Spleen (tissue), 11 donors: Measurements from ENCODE around the gene GALNT18. TPM values are rescaled to one million over a fixed set of nuclear protein-coding genes. Genes with fewer than 3 reads are reported as not detected.

Experiments used
- DNase-seq: peaks from one replicate; pipeline ENCODE4 v3.0.0-alpha.2; 2020
- H3K27ac ChIP-seq, 8 donors: fragments of 200-600 bp; sonication (generic) in 7 of 8; 1 replicate in 4 of 8; 2 replicates in 4 of 8; pipeline versions ENCODE4 v1.5.0 to v1.8.0; 2016 to 2021; ENCODE audit warnings: inconsistent platforms in 4 of 8, mild to moderate bottlenecking in 4 of 8, moderate library complexity in 1 of 8
- H3K27me3 ChIP-seq, 7 donors: fragments of 200-600 bp; sonication (generic) in 6 of 7; replicated peaks in 1 of 7; 1 replicate in 4 of 7; 2 replicates in 3 of 7; pipeline versions ENCODE4 v1.5.0 to v1.8.0; 2016 to 2021; ENCODE audit warnings: inconsistent platforms in 3 of 7, mild to moderate bottlenecking in 1 of 7
- H3K36me3 ChIP-seq, 6 donors: fragments of 200-600 bp; sonication (generic) in 5 of 6; 1 replicate in 4 of 6; 2 replicates in 2 of 6; pipeline versions ENCODE4 v1.5.0 to v1.8.0; 2016 to 2021; ENCODE audit warnings: inconsistent platforms in 2 of 6
- H3K4me1 ChIP-seq, 6 donors: fragments of 200-600 bp; sonication (generic) in 5 of 6; 1 replicate in 3 of 6; 2 replicates in 3 of 6; pipeline versions ENCODE4 v1.5.0 to v1.8.0; 2016 to 2021; ENCODE audit warnings: inconsistent platforms in 3 of 6
- H3K4me3 ChIP-seq, 8 donors: fragments of 200-600 bp; sonication (generic) in 7 of 8; 1 replicate in 4 of 8; 2 replicates in 4 of 8; pipeline versions ENCODE4 v1.5.0 to v1.8.0; 2016 to 2021; ENCODE audit warnings: inconsistent platforms in 4 of 8, mild to moderate bottlenecking in 4 of 8, moderate library complexity in 2 of 8
- H3K9me3 ChIP-seq, 8 donors: fragments of 200-600 bp; sonication (generic) in 7 of 8; 1 replicate in 4 of 8; 2 replicates in 4 of 8; pipeline versions ENCODE4 v1.5.0 to v1.8.0; 2016 to 2021; ENCODE audit warnings: inconsistent platforms in 4 of 8
- POLR2A ChIP-seq, 3 donors: fragments of 450-650 bp; IDR thresholded peaks; one replicate each; pipeline ENCODE4 v1.5.1; 2017; ENCODE audit warnings: antibody characterized with exemption in 3 of 3, mild to moderate bottlenecking in 1 of 3
- POLR2AphosphoS5 ChIP-seq, 3 donors: sonication (generic); formaldehyde crosslinking; IDR thresholded peaks; one replicate each; pipeline ENCODE4 v1.5.1; 2017; ENCODE audit warnings: antibody characterized with exemption in 3 of 3
- WGBS, 5 donors: extraction: QIAGEN DNeasy Blood & Tissue Kit in 3 of 5; methylation state at CpG; one replicate each; pipeline versions ENCODE4 v1.1.5 to v1.1.7; 2013 to 2018; 5-methylcytosine and 5-hydroxymethylcytosine counted together
- intact Hi-C: fragments of 100-400 bp; cut with DNase I; formaldehyde crosslinking; loops from one replicate; pipeline ENCODE4 v1.15.0; 2023; ENCODE audit warnings: low total_unique reads
- polyA plus RNA-seq, 3 donors: library from polyadenylated mRNA; stranded (reverse); fragments of 200-250 nt; gene quantifications; one replicate each; pipeline ENCODE4 v1.2.1, GENCODE V29; 2013
- total RNA-seq, 7 donors: library from RNA; depleted of rRNA in 3 of 7; stranded (reverse); fragments of >200 nt in 3 of 7; fragmentation: NEBNext Ultra II Directional in 4 of 7; extraction: Animal tissue kit (Norgen Biotek cat#: 25700) in 4 of 7; gene quantifications; one replicate each; pipeline versions ENCODE4 v1.1.0 to v1.2.1, GENCODE V29; 2016 to 2021
- TF ChIP-seq, protein P1 (sequence below), 11 experiments: fragments of 200-600 bp in 7 of 11; fragments of 450-650 bp in 4 of 11; sonication (generic) in 4 of 11; IDR thresholded peaks in 8 of 11; conservative IDR thresholded peaks in 3 of 11; 1 replicate in 7 of 11; 2 replicates in 4 of 11; pipeline versions ENCODE4 v1.4.0 to v1.8.0; 2016 to 2021; ENCODE audit warnings: antibody characterized with exemption in 11 of 11, inconsistent platforms in 4 of 11, mild to moderate bottlenecking in 1 of 11
- donor health status: healthy with polysubstance abuse.
- donor health status: DM: no; HTN: no; CAD: no; lungs with moderate emphysema.
- donor health status: DM: no; HTN: no; CAD: no.
- donor health status: Bipolar disorder and iron deficiency.
- donor health status: healthy.
- donor health status: DM: no; HTN: no; CAD: no.
- donor health status: DM: yes; HTN: yes; CAD: no.

Gene GALNT18
- total and polyA plus RNA-seq, 10 donors, result 0.87 to 6.9 (median 3.9) TPM

DNA sequence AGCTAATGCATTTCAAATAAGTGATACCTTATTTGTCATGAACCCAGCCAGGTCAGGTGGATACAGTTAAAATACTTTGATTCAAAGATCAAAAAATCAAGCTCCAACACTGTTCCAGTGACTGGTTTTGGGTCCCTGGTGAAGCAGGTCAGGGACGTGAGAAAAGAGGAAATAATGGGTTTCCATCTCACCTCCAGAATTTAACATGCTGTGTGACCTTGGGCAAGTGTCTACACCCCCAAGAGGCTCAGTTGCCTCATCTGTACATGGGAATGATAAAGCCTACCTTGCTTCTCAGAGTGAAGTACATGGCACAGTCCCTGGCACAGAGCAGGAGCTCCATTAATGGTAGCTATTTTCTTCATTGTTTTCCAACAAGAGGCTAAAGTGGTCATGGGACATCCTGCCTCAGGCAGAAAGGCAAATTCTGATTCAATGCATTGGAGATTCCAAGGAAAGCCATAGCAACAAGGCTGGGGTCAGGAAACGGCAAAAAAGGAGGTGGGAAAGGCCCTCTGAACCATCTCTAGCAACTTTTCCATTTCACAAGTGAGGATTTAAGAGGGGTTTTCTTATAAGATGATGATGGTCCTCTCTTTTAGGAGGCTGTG is 377.2 kb downstream of the GALNT18 start:
- no peak overlapping the region for H3K4me3 ChIP-seq
- peaks cover 12 to 36% (median 22%) of the 10 kb centered on the region in 6 donors for H3K4me1 ChIP-seq
- TF ChIP-seq POLR2AphosphoS5 (IDR thresholded peaks at IDR 0.05) (no peak), POLR2A (IDR thresholded peaks at IDR 0.05) (no peak)
- TF ChIP-seq, protein P1, sequence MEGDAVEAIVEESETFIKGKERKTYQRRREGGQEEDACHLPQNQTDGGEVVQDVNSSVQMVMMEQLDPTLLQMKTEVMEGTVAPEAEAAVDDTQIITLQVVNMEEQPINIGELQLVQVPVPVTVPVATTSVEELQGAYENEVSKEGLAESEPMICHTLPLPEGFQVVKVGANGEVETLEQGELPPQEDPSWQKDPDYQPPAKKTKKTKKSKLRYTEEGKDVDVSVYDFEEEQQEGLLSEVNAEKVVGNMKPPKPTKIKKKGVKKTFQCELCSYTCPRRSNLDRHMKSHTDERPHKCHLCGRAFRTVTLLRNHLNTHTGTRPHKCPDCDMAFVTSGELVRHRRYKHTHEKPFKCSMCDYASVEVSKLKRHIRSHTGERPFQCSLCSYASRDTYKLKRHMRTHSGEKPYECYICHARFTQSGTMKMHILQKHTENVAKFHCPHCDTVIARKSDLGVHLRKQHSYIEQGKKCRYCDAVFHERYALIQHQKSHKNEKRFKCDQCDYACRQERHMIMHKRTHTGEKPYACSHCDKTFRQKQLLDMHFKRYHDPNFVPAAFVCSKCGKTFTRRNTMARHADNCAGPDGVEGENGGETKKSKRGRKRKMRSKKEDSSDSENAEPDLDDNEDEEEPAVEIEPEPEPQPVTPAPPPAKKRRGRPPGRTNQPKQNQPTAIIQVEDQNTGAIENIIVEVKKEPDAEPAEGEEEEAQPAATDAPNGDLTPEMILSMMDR (IDR thresholded peaks at IDR 0.05 in 8 of 11, conservative IDR thresholded peaks at IDR 0.05 in 3 of 11), result no peak
- H3K27me3 ChIP-seq, result no peaks in the 10 kb centered on the region
- peak overlapping the region in 7 of 8 donors; percentile 29 to 60 (median 50) for H3K27ac ChIP-seq
- WGBS, 5 donors, result 35 to 57% (median 51%) methylated on average over 2 of the region's 2 CpGs
- intact Hi-C loops, result no loop called here
- DNase-seq, result no peak
- no peaks in the 10 kb centered on the region for H3K36me3 ChIP-seq
- H3K9me3 ChIP-seq, result no peaks in the 10 kb centered on the region

DNA sequence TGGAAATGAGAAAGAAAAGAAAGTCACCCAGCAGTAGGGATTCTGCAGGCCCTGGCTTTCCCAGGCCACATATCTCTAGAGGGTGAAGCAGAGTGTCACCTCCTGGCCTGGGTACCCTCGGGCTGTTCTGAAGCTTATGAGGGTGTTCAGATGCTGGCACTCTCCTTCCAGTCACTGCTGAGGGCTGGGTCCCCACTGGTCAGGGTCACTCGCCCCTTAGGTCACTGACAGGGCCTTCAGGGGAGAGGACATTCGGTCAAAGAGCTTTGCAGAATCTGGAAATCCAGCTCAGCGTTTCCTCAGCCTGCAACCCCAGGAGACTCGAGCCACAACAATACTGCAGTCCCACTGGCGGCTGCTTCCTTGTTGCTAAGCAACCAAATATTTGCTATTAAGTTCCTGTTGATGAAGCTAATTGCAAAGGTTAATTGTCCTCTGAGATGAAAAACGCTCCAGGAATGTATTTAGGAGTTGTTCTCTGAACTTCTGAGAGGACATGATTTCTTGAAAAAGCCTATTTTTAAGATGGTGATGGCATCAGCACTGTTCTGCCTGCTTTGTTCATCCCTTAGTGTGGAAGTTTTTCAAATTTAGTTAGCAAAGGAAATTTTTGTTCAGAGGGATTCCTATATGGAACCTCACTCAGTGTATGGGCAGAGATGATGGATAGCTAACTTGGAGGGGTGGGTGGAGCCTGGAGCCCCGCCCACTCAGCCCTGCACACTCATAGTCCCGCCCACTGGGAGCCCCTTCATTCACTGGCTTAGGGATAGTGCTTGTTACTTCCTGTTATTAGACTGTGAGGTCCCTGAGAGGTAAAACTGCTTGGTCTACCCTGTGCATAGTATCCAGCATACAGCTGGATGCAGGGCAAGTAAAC is 378.0 kb downstream of the GALNT18 start:
- Histone ChIP-seq H3K4me3 (no peak overlapping the region), H3K9me3 (no peaks in the 10 kb centered on the region), H3K4me1 (peaks cover 12 to 36% (median 22%) of the 10 kb centered on the region in 6 donors), H3K27ac (peak overlapping the region in 7 of 8 donors; percentile 29 to 60 (median 50)), H3K36me3 (no peaks in the 10 kb centered on the region), H3K27me3 (no peaks in the 10 kb centered on the region)
- WGBS, 5 donors, result 17 to 26% (median 21%) methylated on average over 9 of the region's 9 CpGs
- intact Hi-C loops, result no loop called here
- TF ChIP-seq, protein P1 (IDR thresholded peaks at IDR 0.05 in 8 of 11, conservative IDR thresholded peaks at IDR 0.05 in 3 of 11), result no peak
- TF ChIP-seq POLR2A (IDR thresholded peaks at IDR 0.05) (no peak), POLR2AphosphoS5 (IDR thresholded peaks at IDR 0.05) (no peak)
- DNase-seq, result no peak

DNA sequence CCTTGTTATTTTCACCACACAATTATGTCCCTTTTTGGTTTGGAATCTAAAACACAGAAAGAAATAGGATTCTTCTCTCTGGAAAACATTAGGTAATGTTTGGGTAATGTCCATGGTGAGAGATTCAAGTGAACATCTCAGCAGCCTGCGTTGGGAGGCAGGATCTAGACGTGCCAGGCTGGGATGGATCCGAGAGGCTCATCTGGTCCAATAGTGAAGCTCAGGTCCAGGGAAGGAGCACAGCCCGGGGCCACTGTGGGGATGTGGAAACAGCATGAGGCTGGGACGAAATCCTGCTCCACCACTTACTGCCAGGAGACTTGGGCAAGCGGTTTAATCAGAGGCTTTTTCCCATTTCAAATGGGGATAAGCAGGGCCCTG is 378.6 kb downstream of the GALNT18 start:
- WGBS, 5 donors, result 76 to 93% (median 86%) methylated on average over 6 of the region's 6 CpGs
- no peak for DNase-seq
- Histone ChIP-seq H3K4me3 (no peak overlapping the region), H3K36me3 (no peaks in the 10 kb centered on the region), H3K9me3 (no peaks in the 10 kb centered on the region), H3K4me1 (peaks cover 12 to 36% (median 22%) of the 10 kb centered on the region in 6 donors), H3K27me3 (no peaks in the 10 kb centered on the region), H3K27ac (peak overlapping the region in 6 of 8 donors; percentile 9 to 60 (median 50))
- TF ChIP-seq POLR2A (IDR thresholded peaks at IDR 0.05) (no peak), POLR2AphosphoS5 (IDR thresholded peaks at IDR 0.05) (no peak)
- TF ChIP-seq, protein P1 (IDR thresholded peaks at IDR 0.05 in 8 of 11, conservative IDR thresholded peaks at IDR 0.05 in 3 of 11), result no peak
- intact Hi-C loops, result no loop called here

DNA sequence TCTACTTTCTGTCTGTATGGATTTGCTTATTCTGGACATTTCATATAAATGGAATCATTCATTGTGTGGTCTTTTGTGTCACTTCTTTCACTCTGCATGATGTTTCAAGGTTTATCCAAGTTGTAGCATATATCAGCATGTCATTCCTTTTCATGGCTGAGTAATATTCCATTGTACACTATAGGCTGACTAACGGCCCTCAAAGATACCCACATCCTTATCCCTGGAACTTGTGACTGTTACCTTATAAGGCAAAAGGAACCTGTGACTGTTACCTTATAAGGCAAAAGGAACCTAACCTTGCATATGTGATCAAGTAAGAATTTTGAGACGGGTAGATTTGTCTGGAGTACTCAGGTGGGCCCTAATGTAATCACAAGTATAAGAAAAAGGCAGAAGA is 380.5 kb downstream of the GALNT18 start:
- H3K4me3 ChIP-seq, result no peak overlapping the region
- no peak overlapping the region for H3K27ac ChIP-seq
- no peaks in the 10 kb centered on the region for H3K36me3 ChIP-seq
- no peak for DNase-seq
- no peak for TF ChIP-seq POLR2A (IDR thresholded peaks at IDR 0.05)
- TF ChIP-seq POLR2AphosphoS5 (IDR thresholded peaks at IDR 0.05), result no peak
- TF ChIP-seq, protein P1 (IDR thresholded peaks at IDR 0.05 in 8 of 11, conservative IDR thresholded peaks at IDR 0.05 in 3 of 11), result no peak
- no peaks in the 10 kb centered on the region for H3K27me3 ChIP-seq
- 80 to 89% (median 88%) methylated on average over 2 of the region's 2 CpGs for WGBS, 5 donors
- intact Hi-C loops, result no loop called here
- no peaks in the 10 kb centered on the region for H3K9me3 ChIP-seq
- H3K4me1 ChIP-seq, result peaks cover 12 to 36% (median 22%) of the 10 kb centered on the region in 6 donors
